Hepatocyte (in vitro differentiated cells): ENCODE results near the gene CCDC47. TPM values are rescaled to one million over a fixed set of nuclear protein-coding genes. Genes with fewer than 3 reads are reported as not detected.

Source experiments
- DNase-seq: peaks from one replicate; pipeline ENCODE4 v3.0.0-alpha.2; 2016; ENCODE audit warnings: low spot score
- H2AFZ ChIP-seq: fragments of 200-600 bp; sonication (generic); 2 replicates; pipeline ENCODE4 v1.6.0; 2016; ENCODE audit warnings: antibody characterized with exemption, mild to moderate bottlenecking
- H3K27ac ChIP-seq: fragments of 200-600 bp; sonication (generic); 2 replicates; pipeline ENCODE4 v1.5.1; 2016; ENCODE audit warnings: mild to moderate bottlenecking
- H3K27me3 ChIP-seq: fragments of 200-600 bp; sonication (generic); 2 replicates; pipeline ENCODE4 v1.6.1; 2016
- H3K36me3 ChIP-seq: fragments of 200-600 bp; sonication (generic); replicated peaks from 2 replicates; pipeline ENCODE4 v1.5.1; 2016; ENCODE audit warnings: low read depth; ENCODE audit not compliant: insufficient read depth
- H3K4me1 ChIP-seq: fragments of 200-600 bp; sonication (generic); 2 replicates; pipeline ENCODE4 v1.5.1; 2016; ENCODE audit warnings: mild to moderate bottlenecking, moderate library complexity; ENCODE audit not compliant: insufficient read depth
- H3K4me2 ChIP-seq: fragments of 200-600 bp; sonication (generic); 2 replicates; pipeline ENCODE4 v1.6.0; 2016
- H3K4me3 ChIP-seq: fragments of 200-600 bp; sonication (generic); 2 replicates; pipeline ENCODE4 v1.5.1; 2016; ENCODE audit warnings: mild to moderate bottlenecking
- H3K79me2 ChIP-seq: fragments of 200-600 bp; sonication (generic); 2 replicates; pipeline ENCODE4 v1.6.0; 2017; ENCODE audit warnings: mild to moderate bottlenecking
- H3K9me2 ChIP-seq: fragments of 200-600 bp; sonication (generic); replicated peaks from 2 replicates; pipeline ENCODE4 v1.6.0; 2017; ENCODE audit warnings: mild to moderate bottlenecking; ENCODE audit not compliant: insufficient read depth
- H3K9me3 ChIP-seq: fragments of 200-600 bp; sonication (generic); 2 replicates; pipeline ENCODE4 v1.5.1; 2016; ENCODE audit warnings: low read depth, mild to moderate bottlenecking
- H4K20me1 ChIP-seq: fragments of 200-600 bp; sonication (generic); 2 replicates; pipeline ENCODE4 v1.6.0; 2016; ENCODE audit warnings: mild to moderate bottlenecking; ENCODE audit not compliant: insufficient read depth, poor library complexity, severe bottlenecking
- CTCF ChIP-seq: fragments of 200-600 bp; sonication (generic); IDR thresholded peaks from 2 replicates; pipeline ENCODE4 v1.5.1; 2016; ENCODE audit warnings: antibody characterized with exemption, mild to moderate bottlenecking; ENCODE audit not compliant: poor library complexity
- EZH2 ChIP-seq: fragments of 200-600 bp; sonication (generic); IDR thresholded peaks from 2 replicates; pipeline ENCODE4 v1.6.1; 2016; ENCODE audit warnings: antibody characterized with exemption, mild to moderate bottlenecking, borderline replicate concordance
- EZH2phosphoT487 ChIP-seq: fragments of 200-600 bp; sonication (generic); IDR thresholded peaks from one replicate; pipeline ENCODE4 v1.6.1; 2018; ENCODE audit warnings: antibody characterized with exemption, mild to moderate bottlenecking, low read depth, moderate library complexity; ENCODE audit not compliant: unreplicated experiment, severe bottlenecking
- WGBS: methylation state at CpG from one replicate; pipeline ENCODE4 v1.1.6; 2016; ENCODE audit warnings: low lambda C conversion rate; ENCODE audit errors: missing lambda C conversion rate; 5-methylcytosine and 5-hydroxymethylcytosine counted together
- polyA plus RNA-seq: library from polyadenylated mRNA; unstranded; fragments of >200 nt; fragmentation: Nextera tagmentation; extraction: Ambion mirVana; gene quantifications from 2 replicates; pipeline ENCODE4 v1.2.1, GENCODE V29; 2016
- total RNA-seq: library from RNA; depleted of rRNA; stranded (reverse); fragments of >200 nt; gene quantifications from 2 replicates; pipeline ENCODE4 v1.2.3, GENCODE V29; 2014

CCDC47 gene
- total and polyA plus RNA-seq, 2 experiments from 2014 or later: 77.8 to 82.7 TPM

GRCh38 chr17:63817736-63818385 lies 44.5 kb upstream of the CCDC47 start:
- H3K4me3 ChIP-seq: no peak overlapping the region
- no peaks in the 10 kb centered on the region for H3K9me2 ChIP-seq
- no peaks in the 10 kb centered on the region for H3K4me1 ChIP-seq
- H3K9me3 ChIP-seq: no peaks in the 10 kb centered on the region
- DNase-seq: no peak
- TF ChIP-seq EZH2 (no peak), CTCF (no peak), EZH2phosphoT487 (no peak)
- no peak overlapping the region for H3K4me2 ChIP-seq
- H3K27me3 ChIP-seq: no peaks in the 10 kb centered on the region
- H2AFZ ChIP-seq: no peak overlapping the region
- H4K20me1 ChIP-seq: no peaks in the 10 kb centered on the region
- H3K27ac ChIP-seq: no peak overlapping the region
- no peaks in the 10 kb centered on the region for H3K36me3 ChIP-seq
- H3K79me2 ChIP-seq: no peaks in the 10 kb centered on the region
- 96% methylated on average over 27 of the region's 27 CpGs for WGBS

DNA sequence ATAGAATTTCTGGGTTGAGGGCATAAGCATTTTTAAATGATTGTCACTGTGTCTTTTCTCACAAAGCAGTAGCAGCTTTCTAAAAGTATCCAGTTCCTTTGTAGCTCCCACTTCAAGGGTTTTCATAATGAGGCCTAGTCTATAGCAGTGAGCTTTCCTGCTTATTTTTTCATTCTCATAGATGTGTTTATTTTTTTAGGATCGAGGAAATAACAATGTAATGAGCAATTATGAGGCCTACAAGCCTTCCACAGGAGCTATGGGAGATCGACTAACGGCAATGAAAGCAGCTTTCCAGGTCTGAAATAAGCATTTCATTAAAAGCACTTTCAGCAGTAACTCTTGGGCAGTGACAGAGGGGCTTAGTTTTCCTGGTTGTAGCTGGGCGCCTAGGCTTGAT lies 43.3 kb upstream of the CCDC47 start:
- no peak for DNase-seq
- H3K4me2 ChIP-seq: no peak overlapping the region
- H3K79me2 ChIP-seq: no peaks in the 10 kb centered on the region
- no peaks in the 10 kb centered on the region for H3K9me2 ChIP-seq
- H3K36me3 ChIP-seq: no peaks in the 10 kb centered on the region
- H4K20me1 ChIP-seq: no peaks in the 10 kb centered on the region
- no peak overlapping the region for H3K27ac ChIP-seq
- no peaks in the 10 kb centered on the region for H3K4me1 ChIP-seq
- no peak for TF ChIP-seq EZH2phosphoT487
- TF ChIP-seq EZH2: no peak
- TF ChIP-seq CTCF: no peak
- H3K27me3 ChIP-seq: no peaks in the 10 kb centered on the region
- H3K9me3 ChIP-seq: no peaks in the 10 kb centered on the region
- no peak overlapping the region for H3K4me3 ChIP-seq
- H2AFZ ChIP-seq: no peak overlapping the region
- WGBS: 94% methylated on average over 4 of the region's 4 CpGs

- Histone ChIP-seq H2AFZ (no peak overlapping the region), H3K36me3 (no peaks in the 10 kb centered on the region), H3K4me1 (no peaks in the 10 kb centered on the region), H3K9me3 (no peaks in the 10 kb centered on the region), H3K4me3 (no peak overlapping the region), H3K79me2 (no peaks in the 10 kb centered on the region), H3K4me2 (no peak overlapping the region), H4K20me1 (no peaks in the 10 kb centered on the region), H3K27ac (no peak overlapping the region), H3K27me3 (no peaks in the 10 kb centered on the region), H3K9me2 (no peaks in the 10 kb centered on the region)
- no peak for DNase-seq
- 93% methylated on average over 2 of the region's 2 CpGs for WGBS
- TF ChIP-seq CTCF (no peak), EZH2 (no peak)
Observed at GRCh38 chr17:63816123-63816522, 42.7 kb upstream of the CCDC47 start.

- Histone ChIP-seq H3K27ac (no peak overlapping the region), H3K9me3 (no peaks in the 10 kb centered on the region), H3K4me2 (no peak overlapping the region), H3K27me3 (no peaks in the 10 kb centered on the region), H3K4me1 (no peaks in the 10 kb centered on the region), H4K20me1 (no peaks in the 10 kb centered on the region), H3K9me2 (no peaks in the 10 kb centered on the region), H3K36me3 (no peaks in the 10 kb centered on the region), H3K4me3 (no peak overlapping the region), H3K79me2 (peaks cover 9% of the 10 kb centered on the region), H2AFZ (no peak overlapping the region)
- TF ChIP-seq EZH2phosphoT487: no peak
- TF ChIP-seq EZH2: no peak
- TF ChIP-seq CTCF: no peak
- no peak for DNase-seq
- 86% methylated on average over 9 of the region's 9 CpGs for WGBS
Observed at GRCh38 chr17:63809970-63810369, 36.6 kb upstream of the CCDC47 start.
